PC-9 (cell line): Measurements from ENCODE around the gene INTS7.

Experiments used
- EZH2 ChIP-seq: fragments of 200-600 bp; sonication (generic); IDR thresholded peaks from 2 replicates; pipeline ENCODE4 v1.8.0; 2017; ENCODE audit warnings: antibody characterized with exemption, low read depth
- TF ChIP-seq, protein P1 (sequence below): fragments of 200-600 bp; sonication (generic); conservative IDR thresholded peaks from 2 replicates; pipeline ENCODE4 v1.6.1; 2017; ENCODE audit warnings: mixed run types, antibody characterized with exemption, mild to moderate bottlenecking, moderate library complexity

DNA sequence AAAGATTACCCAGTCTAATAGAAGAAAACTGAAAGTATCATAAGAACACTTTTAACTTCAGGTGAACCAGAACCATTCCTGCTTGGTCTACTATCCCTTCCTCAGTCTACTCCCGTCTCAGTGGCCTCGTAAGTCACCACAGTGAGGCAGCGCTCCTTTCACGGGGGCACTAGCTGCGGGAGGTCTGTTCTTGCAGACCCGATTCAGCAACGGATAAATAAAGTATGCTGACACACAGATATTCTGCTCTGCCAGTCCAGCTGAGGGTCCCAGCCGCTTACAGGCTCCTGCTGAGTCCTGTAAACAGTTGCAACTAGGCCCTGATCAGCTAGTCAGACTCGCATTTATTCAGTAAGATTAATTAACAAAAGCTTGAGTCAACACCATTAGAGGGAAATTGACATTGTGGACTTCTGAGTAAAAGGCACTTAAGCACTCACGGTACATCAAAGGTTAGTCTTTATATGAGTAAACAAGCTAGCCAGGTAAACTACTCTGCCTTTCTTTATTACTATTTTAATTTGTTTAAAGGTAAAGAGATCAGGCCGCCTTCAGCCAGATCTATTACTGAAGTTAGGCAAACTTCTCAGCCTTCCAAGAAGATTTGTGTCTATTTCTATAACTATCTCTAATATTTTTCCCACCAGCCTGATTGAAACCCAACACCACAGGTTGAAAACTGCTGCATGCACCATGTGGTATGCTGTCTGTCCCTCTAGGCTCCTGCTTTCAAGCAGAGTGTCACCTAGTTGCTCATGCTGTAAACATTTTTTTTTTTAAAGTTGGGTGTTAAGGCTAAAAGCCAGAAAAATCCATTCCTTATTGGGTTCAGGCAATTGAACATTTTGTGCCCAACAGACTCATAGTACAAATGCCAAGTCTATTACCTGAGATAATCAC, 87.7 kb downstream of the INTS7 start:
- TF ChIP-seq, protein P1, sequence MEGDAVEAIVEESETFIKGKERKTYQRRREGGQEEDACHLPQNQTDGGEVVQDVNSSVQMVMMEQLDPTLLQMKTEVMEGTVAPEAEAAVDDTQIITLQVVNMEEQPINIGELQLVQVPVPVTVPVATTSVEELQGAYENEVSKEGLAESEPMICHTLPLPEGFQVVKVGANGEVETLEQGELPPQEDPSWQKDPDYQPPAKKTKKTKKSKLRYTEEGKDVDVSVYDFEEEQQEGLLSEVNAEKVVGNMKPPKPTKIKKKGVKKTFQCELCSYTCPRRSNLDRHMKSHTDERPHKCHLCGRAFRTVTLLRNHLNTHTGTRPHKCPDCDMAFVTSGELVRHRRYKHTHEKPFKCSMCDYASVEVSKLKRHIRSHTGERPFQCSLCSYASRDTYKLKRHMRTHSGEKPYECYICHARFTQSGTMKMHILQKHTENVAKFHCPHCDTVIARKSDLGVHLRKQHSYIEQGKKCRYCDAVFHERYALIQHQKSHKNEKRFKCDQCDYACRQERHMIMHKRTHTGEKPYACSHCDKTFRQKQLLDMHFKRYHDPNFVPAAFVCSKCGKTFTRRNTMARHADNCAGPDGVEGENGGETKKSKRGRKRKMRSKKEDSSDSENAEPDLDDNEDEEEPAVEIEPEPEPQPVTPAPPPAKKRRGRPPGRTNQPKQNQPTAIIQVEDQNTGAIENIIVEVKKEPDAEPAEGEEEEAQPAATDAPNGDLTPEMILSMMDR = no peak
- TF ChIP-seq EZH2 = no peak
